ENCODE results near the gene CLEC16A.

DNA sequence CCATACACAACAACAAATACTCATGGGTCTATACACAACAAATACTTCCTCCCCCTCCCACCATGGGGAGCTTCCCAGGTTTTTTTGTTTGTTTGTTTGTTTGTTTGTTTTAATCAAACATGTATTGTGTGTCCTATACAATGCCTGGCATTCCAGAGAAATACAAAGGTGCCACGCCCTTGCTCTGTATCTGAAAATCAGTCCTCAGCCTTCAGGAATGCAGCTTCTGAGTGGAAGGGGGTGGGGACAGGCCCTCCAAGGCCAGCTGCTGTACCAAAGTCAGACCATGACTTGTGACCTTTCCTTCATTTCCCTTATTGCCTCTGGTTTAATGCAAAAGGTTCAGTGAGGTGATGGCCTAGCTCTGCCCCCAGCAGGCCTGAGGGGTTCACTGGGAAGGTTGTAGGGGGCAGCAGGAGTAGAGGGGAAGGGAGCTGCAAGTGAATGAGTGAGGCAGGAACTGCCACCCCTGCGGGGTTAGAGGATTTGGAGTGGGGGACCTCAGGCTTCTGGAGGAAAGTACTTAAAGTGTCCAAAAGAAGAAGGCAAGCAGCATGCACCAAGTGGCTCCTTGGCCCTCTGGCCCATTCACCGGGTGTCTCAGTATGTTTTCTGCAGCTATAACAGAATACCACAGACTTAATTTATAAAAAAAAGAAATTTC is 105.2 kb downstream of the CLEC16A start:
- TF ChIP-seq, protein P1, sequence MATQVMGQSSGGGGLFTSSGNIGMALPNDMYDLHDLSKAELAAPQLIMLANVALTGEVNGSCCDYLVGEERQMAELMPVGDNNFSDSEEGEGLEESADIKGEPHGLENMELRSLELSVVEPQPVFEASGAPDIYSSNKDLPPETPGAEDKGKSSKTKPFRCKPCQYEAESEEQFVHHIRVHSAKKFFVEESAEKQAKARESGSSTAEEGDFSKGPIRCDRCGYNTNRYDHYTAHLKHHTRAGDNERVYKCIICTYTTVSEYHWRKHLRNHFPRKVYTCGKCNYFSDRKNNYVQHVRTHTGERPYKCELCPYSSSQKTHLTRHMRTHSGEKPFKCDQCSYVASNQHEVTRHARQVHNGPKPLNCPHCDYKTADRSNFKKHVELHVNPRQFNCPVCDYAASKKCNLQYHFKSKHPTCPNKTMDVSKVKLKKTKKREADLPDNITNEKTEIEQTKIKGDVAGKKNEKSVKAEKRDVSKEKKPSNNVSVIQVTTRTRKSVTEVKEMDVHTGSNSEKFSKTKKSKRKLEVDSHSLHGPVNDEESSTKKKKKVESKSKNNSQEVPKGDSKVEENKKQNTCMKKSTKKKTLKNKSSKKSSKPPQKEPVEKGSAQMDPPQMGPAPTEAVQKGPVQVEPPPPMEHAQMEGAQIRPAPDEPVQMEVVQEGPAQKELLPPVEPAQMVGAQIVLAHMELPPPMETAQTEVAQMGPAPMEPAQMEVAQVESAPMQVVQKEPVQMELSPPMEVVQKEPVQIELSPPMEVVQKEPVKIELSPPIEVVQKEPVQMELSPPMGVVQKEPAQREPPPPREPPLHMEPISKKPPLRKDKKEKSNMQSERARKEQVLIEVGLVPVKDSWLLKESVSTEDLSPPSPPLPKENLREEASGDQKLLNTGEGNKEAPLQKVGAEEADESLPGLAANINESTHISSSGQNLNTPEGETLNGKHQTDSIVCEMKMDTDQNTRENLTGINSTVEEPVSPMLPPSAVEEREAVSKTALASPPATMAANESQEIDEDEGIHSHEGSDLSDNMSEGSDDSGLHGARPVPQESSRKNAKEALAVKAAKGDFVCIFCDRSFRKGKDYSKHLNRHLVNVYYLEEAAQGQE (IDR thresholded peaks at IDR 0.05; ENCODE audit: insufficient replicate concordance, low read depth), result no peak
- TF ChIP-seq, protein P2, sequence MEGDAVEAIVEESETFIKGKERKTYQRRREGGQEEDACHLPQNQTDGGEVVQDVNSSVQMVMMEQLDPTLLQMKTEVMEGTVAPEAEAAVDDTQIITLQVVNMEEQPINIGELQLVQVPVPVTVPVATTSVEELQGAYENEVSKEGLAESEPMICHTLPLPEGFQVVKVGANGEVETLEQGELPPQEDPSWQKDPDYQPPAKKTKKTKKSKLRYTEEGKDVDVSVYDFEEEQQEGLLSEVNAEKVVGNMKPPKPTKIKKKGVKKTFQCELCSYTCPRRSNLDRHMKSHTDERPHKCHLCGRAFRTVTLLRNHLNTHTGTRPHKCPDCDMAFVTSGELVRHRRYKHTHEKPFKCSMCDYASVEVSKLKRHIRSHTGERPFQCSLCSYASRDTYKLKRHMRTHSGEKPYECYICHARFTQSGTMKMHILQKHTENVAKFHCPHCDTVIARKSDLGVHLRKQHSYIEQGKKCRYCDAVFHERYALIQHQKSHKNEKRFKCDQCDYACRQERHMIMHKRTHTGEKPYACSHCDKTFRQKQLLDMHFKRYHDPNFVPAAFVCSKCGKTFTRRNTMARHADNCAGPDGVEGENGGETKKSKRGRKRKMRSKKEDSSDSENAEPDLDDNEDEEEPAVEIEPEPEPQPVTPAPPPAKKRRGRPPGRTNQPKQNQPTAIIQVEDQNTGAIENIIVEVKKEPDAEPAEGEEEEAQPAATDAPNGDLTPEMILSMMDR (IDR thresholded peaks at IDR 0.05; ENCODE audit: insufficient read depth, low read length), result no peak
- TF ChIP-seq POLR2AphosphoS5 (IDR thresholded peaks at IDR 0.05; ENCODE audit: low read depth), result no peak

Data from HL-60 (cell line).